HL-60 (cell line): ENCODE data around the gene GON4L.
"Not testable (repeated sequence)": the region's sequence is repeated elsewhere in the genome, so short reads cannot be mapped to it uniquely, and the experiment has no call there.

Experiments used
- DNase-seq, 2 experiments: peaks; one replicate each; pipeline ENCODE4 v3.0.0-alpha.2; 2010 to 2020; ENCODE audit warnings: low read depth in 1 of 2, low spot score in 1 of 2
- H3K27ac ChIP-seq: fragments of 250-450 bp; sonication (Bioruptor Pico); replicated peaks from 2 replicates; pipeline ENCODE4 v1.5.1; 2020; ENCODE audit warnings: mild to moderate bottlenecking, moderate library complexity
- H3K27me3 ChIP-seq: fragments of 250-450 bp; sonication (Bioruptor Pico); 2 replicates; pipeline ENCODE4 v1.5.1; 2021; ENCODE audit warnings: mild to moderate bottlenecking, moderate library complexity; ENCODE audit not compliant: insufficient read depth, poor library complexity, severe bottlenecking
- H3K4me3 ChIP-seq: replicated peaks from 2 replicates; pipeline ENCODE4 v1.5.1; 2011; ENCODE audit warnings: mild to moderate bottlenecking, control low read depth, low read length; ENCODE audit not compliant: insufficient read depth
- GABPA ChIP-seq: IDR thresholded peaks from 2 replicates; pipeline ENCODE4 v1.6.1; 2012; ENCODE audit warnings: low read depth
- POLR2AphosphoS5 ChIP-seq: IDR thresholded peaks from 2 replicates; pipeline ENCODE4 v1.6.1; 2012; ENCODE audit warnings: low read depth
- REST ChIP-seq: IDR thresholded peaks from 2 replicates; pipeline ENCODE4 v1.6.1; 2012; ENCODE audit warnings: low read depth; ENCODE audit not compliant: insufficient replicate concordance
- SPI1 ChIP-seq: IDR thresholded peaks from 2 replicates; pipeline ENCODE4 v1.6.1; 2012; ENCODE audit warnings: low read depth, mild to moderate bottlenecking, borderline replicate concordance
- TF ChIP-seq, protein P1 (sequence below): IDR thresholded peaks from one replicate; pipeline ENCODE4 v1.5.1; 2011; ENCODE audit warnings: low read length, control low read depth, inconsistent platforms; ENCODE audit not compliant: insufficient read depth

Gene GON4L

DNA sequence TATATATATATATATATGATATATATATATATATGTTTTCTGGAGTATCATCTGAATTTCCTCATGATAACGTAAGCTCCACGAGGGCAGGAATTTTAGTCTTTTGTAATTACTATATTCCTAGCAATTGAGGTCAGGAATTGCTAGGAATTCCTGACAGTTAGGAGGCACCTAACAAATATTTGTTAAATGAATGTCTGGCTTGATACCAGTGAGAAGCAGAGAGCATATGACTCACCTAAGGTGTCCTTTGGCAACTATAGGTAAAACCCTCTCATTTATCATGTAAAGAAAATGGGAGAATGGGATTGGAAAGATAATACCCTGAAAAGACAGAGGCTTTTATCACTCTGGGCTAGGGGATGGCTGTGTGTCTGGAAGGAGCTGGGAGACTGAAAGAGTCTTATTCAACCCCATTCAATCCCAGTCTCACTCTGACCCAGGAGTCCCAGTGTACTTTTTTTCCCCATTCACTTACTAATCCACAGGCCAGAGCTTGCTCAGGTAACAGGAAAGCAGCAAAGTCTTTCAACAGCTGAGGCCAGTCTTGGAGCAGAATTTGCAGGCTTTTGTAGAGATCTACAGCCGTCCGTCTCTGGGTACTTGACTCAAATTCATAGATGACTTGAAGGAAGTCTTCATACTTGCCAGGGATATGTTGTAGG, 96.9 kb downstream of the GON4L start:
- no peak overlapping the region for H3K27ac ChIP-seq
- TF ChIP-seq POLR2AphosphoS5: no peak
- no peak for TF ChIP-seq REST
- no peak for TF ChIP-seq SPI1
- TF ChIP-seq, protein P1, sequence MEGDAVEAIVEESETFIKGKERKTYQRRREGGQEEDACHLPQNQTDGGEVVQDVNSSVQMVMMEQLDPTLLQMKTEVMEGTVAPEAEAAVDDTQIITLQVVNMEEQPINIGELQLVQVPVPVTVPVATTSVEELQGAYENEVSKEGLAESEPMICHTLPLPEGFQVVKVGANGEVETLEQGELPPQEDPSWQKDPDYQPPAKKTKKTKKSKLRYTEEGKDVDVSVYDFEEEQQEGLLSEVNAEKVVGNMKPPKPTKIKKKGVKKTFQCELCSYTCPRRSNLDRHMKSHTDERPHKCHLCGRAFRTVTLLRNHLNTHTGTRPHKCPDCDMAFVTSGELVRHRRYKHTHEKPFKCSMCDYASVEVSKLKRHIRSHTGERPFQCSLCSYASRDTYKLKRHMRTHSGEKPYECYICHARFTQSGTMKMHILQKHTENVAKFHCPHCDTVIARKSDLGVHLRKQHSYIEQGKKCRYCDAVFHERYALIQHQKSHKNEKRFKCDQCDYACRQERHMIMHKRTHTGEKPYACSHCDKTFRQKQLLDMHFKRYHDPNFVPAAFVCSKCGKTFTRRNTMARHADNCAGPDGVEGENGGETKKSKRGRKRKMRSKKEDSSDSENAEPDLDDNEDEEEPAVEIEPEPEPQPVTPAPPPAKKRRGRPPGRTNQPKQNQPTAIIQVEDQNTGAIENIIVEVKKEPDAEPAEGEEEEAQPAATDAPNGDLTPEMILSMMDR: no peak
- TF ChIP-seq GABPA: no peak
- H3K27me3 ChIP-seq: no peaks in the 10 kb centered on the region
- no peak overlapping the region for H3K4me3 ChIP-seq
- DNase-seq: no peak

DNA sequence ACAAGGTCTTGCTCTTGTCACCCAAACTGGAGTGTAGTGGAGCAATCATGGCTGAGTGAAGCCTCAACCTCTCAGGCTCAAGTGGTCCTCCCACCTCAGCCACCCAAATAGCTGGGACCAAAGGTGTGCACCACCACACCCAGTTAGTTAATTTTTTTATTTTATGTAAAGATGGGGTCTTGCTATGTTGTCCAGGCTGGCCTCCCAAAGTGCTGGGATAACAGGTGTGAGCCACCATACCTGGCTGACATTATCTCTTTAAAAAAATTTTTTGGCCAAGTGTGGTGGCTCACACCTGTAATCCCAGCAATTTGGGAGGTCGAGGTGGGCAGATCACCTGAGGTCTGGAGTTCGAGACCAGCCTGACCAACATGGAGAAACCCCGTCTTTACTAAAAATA, 98.0 kb downstream of the GON4L start:
- DNase-seq, H3K27ac ChIP-seq, H3K27me3 ChIP-seq, H3K4me3 ChIP-seq: not testable (repeated sequence)

DNA sequence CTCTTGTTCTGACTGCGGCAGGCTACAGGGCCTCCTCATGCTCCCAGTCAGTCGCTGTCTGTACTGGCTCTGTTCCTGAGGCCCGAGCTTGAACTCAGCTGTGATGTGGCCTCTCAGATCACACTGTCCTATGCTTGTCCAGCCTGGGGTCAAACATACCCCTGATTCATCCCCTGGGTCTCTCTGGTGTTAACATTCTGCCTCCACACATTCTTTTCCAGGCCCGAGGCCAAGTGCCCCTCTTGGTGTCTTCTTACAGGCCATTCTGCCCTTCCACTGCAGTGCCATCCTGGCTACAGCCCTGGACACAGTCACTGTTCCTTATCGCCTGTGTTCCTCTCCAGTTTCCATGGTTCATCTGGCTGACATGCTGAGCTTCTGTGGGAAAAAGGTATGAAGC, 108.9 kb downstream of the GON4L start:
- not testable (repeated sequence) for H3K27me3 ChIP-seq, DNase-seq, H3K4me3 ChIP-seq, H3K27ac ChIP-seq

- DNase-seq, H3K27me3 ChIP-seq, H3K27ac ChIP-seq, H3K4me3 ChIP-seq: not testable (repeated sequence)
These were observed 109.4 kb downstream of the GON4L start for GRCh38 chr1:155747586-155747985.

DNA sequence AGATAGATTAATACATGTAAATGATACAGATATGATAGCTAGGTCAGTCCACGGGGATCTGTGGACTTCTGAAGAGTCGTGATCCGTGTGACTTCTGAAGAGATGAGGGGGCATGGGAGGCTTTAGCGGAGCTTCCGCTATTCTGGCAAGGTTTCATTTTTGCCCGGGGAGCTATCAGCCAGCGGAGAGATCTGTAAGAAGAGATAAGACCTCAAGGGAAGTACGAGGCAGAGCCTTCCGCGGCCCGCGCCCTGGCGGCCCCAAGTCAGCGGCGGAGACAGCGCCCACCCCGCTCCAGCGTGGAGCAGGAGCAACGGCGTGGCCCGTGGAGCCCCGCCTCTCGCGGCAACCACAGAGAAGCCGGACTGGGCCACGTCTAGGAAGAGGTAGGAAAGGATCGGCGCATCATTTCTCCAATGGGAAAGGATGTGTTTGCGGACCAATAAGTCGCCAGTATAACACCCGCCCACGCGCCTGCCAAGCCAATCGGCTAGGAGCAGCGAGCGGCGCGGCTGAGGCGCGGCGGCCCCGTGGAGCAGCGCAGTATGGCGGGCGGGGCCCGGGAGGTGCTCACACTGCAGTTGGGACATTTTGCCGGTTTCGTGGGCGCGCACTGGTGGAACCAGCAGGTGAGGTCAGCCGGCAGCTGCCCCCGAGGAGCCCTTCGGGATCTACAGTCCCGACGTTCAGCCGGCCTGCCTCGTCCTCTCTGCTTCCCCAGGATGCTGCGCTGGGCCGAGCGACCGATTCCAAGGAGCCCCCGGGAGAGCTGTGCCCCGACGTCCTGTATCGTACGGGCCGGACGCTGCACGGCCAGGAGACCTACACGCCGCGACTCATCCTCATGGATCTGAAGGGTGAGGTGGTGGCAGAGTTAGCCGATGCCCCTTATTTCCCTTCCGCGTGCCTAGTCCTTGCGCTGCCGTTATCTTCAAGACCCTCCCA, 111.5 kb downstream of the GON4L start:
- peak overlapping the region; percentile 44 for H3K4me3 ChIP-seq
- H3K27ac ChIP-seq: peak overlapping the region; percentile 64
- DNase-seq: peak; percentile 96 to 98
- H3K27me3 ChIP-seq: not testable (repeated sequence)
- peak; percentile 59 for TF ChIP-seq POLR2AphosphoS5
- peak; percentile 57 for TF ChIP-seq REST
- peak; percentile 31; the same call in 1 of the 2 replicates for TF ChIP-seq SPI1
